GM18873 (cell line): ENCODE measurements around the gene EPHB2.
"Not testable (repeated sequence)": the region's sequence is repeated elsewhere in the genome, so short reads cannot be mapped to it uniquely, and the experiment has no call there.

Experiments
- ATAC-seq: cut with Tn5 transposase; IDR thresholded peaks from one replicate; pipeline ENCODE4 v1.9.1; 2021; ENCODE audit warnings: mild to moderate bottlenecking, moderate library complexity, moderate number of reproducible peaks; ENCODE audit not compliant: unreplicated experiment, low FRiP score

Gene EPHB2

DNA sequence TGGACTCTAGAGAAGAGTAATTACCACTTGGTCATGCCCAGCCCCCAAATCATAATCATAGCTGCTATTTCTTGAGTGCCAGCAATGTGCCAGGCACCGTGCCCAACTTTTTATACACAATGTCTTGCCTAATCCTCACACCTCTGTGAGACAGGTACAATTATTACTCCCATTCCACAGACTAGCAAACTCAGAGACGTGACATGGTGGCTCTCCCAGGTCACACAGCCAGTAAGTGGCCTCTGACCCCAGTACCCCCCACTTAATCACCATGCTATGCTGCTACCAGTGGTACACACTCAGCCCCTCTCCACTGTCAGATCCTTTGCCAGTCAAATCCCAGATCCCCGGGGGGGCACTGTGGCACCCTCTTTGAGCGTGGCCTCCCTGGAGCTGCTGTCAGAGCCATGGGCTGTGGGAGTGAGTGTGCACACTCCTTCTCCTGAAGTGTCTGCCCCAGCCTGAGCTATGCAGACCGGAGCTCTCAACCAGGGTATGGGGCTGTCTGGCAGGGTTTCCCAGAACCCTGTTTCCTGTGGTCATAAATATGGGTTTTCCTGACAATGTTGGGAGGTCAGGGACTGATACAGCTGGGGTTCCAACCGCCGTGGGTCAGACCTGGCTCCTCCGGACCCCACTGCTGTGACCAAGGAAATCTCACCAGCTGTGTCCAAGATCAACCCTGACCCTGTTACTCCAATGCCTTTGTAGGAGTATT is 210.3 kb downstream of the EPHB2 start:
- ATAC-seq: no peak

GRCh38 chr1:22921452-22922126 is 210.9 kb downstream of the EPHB2 start:
- ATAC-seq: no peak

- ATAC-seq: no peak
Observed at GRCh38 chr1:22922640-22923039, 212.0 kb downstream of the EPHB2 start.

- no peak for ATAC-seq
Observed at GRCh38 chr1:22925111-22925510, 214.5 kb downstream of the EPHB2 start.

GRCh38 chr1:22930240-22930912 is 219.7 kb downstream of the EPHB2 start:
- no peak for ATAC-seq

DNA sequence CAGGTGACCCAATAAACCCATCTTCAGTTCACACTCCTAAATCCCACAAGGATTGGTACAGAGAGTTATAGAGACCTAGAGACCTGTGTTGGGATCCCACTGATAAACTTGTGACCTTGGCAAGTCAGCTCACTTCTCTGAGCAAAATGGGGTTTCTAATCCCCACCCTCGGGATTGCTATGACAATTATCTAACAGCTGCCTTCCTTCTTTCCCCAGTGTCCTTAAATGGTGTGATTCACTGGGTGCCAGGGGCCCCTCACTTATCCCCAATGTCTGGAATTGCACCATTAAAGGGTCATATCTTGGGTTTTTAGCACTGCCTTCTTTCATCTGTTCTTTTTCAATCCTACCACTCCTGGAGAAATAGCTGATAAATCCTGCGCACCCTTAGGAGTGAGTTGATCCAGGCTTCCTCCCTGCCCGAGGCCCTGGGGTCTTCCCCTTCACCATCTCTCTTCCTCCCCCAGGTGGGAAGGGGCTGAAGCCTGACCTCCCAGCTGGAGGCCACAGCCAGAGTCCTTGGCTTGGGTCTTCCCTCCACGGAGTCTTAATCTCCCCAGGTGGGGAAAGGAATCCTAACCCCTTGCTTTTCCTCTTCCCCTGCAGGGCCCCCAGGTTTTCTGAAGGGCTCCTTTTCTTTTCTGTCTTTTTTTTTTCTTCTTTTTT is 222.3 kb downstream of the EPHB2 start:
- no peak for ATAC-seq

GRCh38 chr1:22935433-22935832 is 224.8 kb downstream of the EPHB2 start:
- no peak for ATAC-seq

DNA sequence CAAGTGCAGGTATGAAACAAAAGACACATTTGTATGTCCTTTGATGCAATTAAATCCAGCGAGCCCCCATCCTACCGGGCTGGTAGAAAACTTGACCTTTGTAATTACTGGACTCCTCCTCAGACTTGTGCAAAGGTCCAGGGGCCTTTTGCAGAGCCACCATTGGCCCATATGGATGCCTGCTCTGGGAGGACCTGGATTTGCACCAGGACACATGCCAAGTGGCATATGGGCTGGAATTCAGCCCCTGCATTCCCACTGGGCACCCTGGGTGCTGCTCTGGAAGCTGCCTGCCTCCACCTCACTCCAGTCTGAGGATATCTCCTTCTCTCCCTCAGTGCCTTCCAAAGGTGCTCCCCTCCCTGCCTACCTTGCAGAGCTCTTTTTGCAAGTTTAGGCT is 226.0 kb downstream of the EPHB2 start:
- no peak for ATAC-seq

DNA sequence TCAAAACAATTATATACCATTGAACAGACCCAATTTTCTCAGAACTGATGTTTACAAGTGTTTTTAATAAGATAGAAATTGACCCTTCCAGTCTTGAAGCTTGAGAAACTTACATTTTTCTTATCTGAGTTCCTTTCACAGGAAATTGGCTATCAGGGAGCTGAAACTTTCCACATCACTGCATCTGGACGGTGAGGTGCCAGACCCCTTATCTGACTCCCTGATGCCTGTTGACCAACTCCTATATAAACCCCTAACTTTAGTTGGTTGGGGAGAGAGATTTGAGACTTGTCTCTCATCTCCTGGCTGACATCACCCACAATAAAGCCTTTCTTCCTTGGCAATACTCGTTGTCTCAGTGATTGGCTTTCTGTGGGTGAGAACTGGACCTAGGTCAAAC is 230.6 kb downstream of the EPHB2 start:
- no peak for ATAC-seq

- no peak for ATAC-seq
Observed at GRCh38 chr1:22944346-22945055, 233.9 kb downstream of the EPHB2 start.

- not testable (repeated sequence) for ATAC-seq
Observed at GRCh38 chr1:22945171-22945570, 234.5 kb downstream of the EPHB2 start.

- no peak for ATAC-seq
Observed at GRCh38 chr1:22949822-22950331, 239.2 kb downstream of the EPHB2 start.

DNA sequence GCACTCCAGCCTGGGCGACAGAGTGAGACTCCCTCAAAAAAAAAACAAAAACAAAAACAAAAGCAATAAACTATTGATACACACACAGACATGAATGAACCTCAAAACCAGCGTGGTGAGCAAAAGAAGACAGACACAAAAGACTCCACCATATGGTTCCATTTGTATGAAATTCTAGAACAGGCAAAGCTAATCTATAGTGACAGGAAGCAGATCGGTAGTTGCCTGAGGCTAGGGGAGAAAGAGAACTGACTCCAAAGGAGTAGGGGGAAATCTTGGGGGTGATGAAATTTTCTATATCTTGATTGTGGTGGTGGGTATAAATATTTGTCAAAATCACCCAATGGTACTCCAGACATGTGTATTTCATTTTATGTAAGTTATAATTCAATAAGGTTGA is 241.2 kb downstream of the EPHB2 start:
- ATAC-seq: no peak

DNA sequence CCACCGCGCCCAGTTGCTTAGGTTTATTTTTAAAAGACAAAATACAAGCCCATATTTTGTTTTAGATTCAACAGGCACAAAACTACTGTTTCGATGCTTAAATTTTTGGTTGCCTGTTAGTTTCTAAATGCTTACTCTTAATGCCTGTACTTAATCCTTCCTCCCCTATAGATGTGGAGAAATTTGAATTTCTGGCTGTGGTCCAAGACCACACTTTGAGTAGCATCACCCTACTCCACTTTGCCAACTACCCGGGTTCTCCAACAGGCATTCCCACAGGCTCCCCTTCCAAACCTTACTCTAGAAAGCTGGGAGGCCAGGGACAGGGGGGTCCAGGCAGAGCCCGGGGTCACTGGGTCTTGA is 242.0 kb downstream of the EPHB2 start:
- ATAC-seq: no peak

DNA sequence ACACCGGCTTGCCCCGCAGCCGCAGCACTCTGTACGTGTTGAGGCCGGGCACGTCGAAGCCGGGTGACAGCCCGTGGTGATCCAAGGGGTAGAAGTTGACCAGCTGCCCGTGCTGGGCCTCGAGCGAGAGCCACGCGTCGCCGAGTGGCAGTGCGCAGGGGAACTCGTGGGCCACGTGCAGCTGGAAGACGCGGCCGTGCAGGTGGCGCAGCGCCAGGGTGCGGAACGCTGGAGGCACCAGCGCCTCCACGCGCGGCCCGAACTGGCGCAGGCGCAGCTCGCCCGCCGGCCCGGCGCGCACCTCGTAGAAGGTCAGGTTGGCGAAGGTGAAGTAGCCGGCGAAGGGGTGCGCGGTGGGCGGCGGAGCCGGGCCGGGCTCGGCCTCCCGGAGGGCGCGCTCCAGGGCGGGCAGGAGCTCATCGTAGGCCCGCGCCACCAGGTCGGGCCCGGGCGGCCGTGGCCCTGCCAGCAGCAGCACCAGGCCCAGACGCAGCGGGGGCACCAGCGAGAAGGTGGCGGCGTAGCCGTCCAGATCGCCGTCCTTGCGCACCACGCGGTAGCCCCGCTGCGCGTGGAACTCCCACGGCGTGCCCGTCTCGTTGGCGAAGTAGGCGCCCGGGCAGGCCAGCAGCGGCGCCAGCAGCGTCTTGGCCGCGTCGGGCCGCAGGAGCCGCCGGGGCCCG is 242.6 kb downstream of the EPHB2 start:
- no peak for ATAC-seq

DNA sequence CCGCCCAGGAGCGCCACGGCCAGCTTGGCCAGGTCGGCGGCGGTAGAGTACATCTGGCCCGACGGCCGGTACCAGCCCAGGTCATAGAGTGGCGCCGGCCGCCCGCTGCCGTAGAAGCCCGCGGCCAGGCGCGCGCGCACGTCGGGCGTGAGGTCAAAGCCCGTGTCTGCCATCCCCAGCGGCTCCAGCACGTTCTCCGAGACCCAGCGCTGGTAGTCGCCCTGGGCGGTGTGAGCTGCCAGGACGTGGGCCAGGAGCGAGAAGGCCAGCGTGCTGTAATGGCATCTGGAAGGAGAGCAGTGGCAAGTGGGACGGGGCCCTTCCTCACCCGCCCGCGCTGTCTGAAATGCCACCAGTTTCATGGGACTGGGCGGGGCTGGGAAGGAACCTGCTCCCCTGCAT is 243.1 kb downstream of the EPHB2 start:
- no peak for ATAC-seq

- ATAC-seq: no peak
Observed at GRCh38 chr1:22955146-22955545, 244.5 kb downstream of the EPHB2 start.

DNA sequence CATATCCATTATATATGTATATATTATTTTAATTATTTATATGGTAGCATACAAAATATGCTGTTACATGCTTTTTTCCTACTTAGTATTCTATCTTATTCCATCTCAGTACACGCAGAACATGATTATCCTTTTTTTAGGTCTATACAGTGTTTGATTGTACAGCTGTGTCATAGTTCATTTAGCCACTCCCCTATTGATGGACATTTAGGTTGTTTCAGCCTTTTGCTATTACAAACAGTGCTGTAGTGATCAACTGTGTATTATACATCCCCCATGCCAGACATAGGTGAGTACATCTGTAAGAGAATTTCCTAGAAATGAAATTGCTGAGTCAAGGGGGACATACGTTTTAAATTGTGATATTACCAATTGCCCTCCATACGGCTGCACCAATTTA is 246.4 kb downstream of the EPHB2 start:
- ATAC-seq: no peak

- ATAC-seq: no peak
Observed at GRCh38 chr1:22958556-22958955, 247.9 kb downstream of the EPHB2 start.
